ENCODE results near the gene CAMK1D. TPM values are rescaled to one million over a fixed set of nuclear protein-coding genes. Genes with fewer than 3 reads are reported as not detected.

Gene CAMK1D
- polyA plus RNA-seq, 1 experiment: 8.2 TPM

GRCh38 chr10:12563489-12563888 lies 214.1 kb downstream of the CAMK1D start:
- ChIA-PET POLR2A (interaction anchor here (0.7 to 1.0 kb wide), 2 partner anchors 146 to 334 kb away, joined by 3 to 4 read pairs; no protein-coding TSS in a partner anchor), CTCF (interaction anchor here (1.3 kb wide), 1 partner anchor 147 kb away, joined by 3 read pairs; no protein-coding TSS in a partner anchor)
- DNase-seq (ENCODE audit: low read depth, low spot score): no peak
- H3K4me3 ChIP-seq (ENCODE audit: low read depth, low read length): no peak overlapping the region
- no peak overlapping the region for H3K27ac ChIP-seq (ENCODE audit: low read depth, low read length)
- peaks cover 2% of the 10 kb centered on the region for H3K27me3 ChIP-seq (ENCODE audit: control insufficient read depth, insufficient read depth, low read length)
- no peaks in the 10 kb centered on the region for H3K9me3 ChIP-seq (ENCODE audit: control insufficient read depth, insufficient read depth, low read length)
- TF ChIP-seq CTCF (IDR thresholded peaks at IDR 0.05; ENCODE audit: low read depth, low read length): no peak

GRCh38 chr10:12564173-12564572 lies 214.8 kb downstream of the CAMK1D start:
- ChIA-PET POLR2A (interaction anchor here (0.7 to 1.0 kb wide), 2 partner anchors 146 to 335 kb away, joined by 3 to 4 read pairs; no protein-coding TSS in a partner anchor), CTCF (interaction anchor here (0.6 to 1.3 kb wide), 3 partner anchors 11 to 350 kb away, joined by 3 to 4 read pairs (median 3); no protein-coding TSS in a partner anchor)
- DNase-seq (ENCODE audit: low read depth, low spot score): no peak

GRCh38 chr10:12566161-12567115 lies 217.1 kb downstream of the CAMK1D start:
- DNase-seq (ENCODE audit: low read depth, low spot score): no peak
- no peak for TF ChIP-seq CTCF (IDR thresholded peaks at IDR 0.05; ENCODE audit: low read depth, low read length)
- no peaks in the 10 kb centered on the region for H3K9me3 ChIP-seq (ENCODE audit: control insufficient read depth, insufficient read depth, low read length)
- POLR2A ChIA-PET: no interaction called here
- H3K27ac ChIP-seq (ENCODE audit: low read depth, low read length): no peak overlapping the region
- H3K27me3 ChIP-seq (ENCODE audit: control insufficient read depth, insufficient read depth, low read length): peaks cover 2% of the 10 kb centered on the region
- CTCF ChIA-PET: no interaction called here
- H3K4me3 ChIP-seq (ENCODE audit: low read depth, low read length): no peak overlapping the region

More at GRCh38 chr10:12564173-12564572, 214.8 kb downstream of the CAMK1D start:
- TF ChIP-seq CTCF (IDR thresholded peaks at IDR 0.05; ENCODE audit: low read depth, low read length): no peak
- Histone ChIP-seq H3K9me3 (ENCODE audit: control insufficient read depth, insufficient read depth, low read length) (no peaks in the 10 kb centered on the region), H3K27ac (ENCODE audit: low read depth, low read length) (no peak overlapping the region), H3K4me3 (ENCODE audit: low read depth, low read length) (no peak overlapping the region), H3K27me3 (ENCODE audit: control insufficient read depth, insufficient read depth, low read length) (peaks cover 2% of the 10 kb centered on the region)

GRCh38 chr10:12568391-12569009 lies 219.2 kb downstream of the CAMK1D start:
- CTCF ChIA-PET: no interaction called here
- POLR2A ChIA-PET: no interaction called here
- H3K27me3 ChIP-seq (ENCODE audit: control insufficient read depth, insufficient read depth, low read length): peaks cover 2% of the 10 kb centered on the region
- no peak overlapping the region for H3K27ac ChIP-seq (ENCODE audit: low read depth, low read length)
- H3K9me3 ChIP-seq (ENCODE audit: control insufficient read depth, insufficient read depth, low read length): no peaks in the 10 kb centered on the region; the same call in 1 of the 2 replicates
- no peak for DNase-seq (ENCODE audit: low read depth, low spot score)
- TF ChIP-seq CTCF (IDR thresholded peaks at IDR 0.05; ENCODE audit: low read depth, low read length): no peak
- no peak overlapping the region for H3K4me3 ChIP-seq (ENCODE audit: low read depth, low read length)

Measured in AG04450 (cell line).